Measurements from ENCODE around the gene ZNF821. TPM values are rescaled to one million over a fixed set of nuclear protein-coding genes. Genes with fewer than 3 reads are reported as not detected.
"Not testable (repeated sequence)": the region's sequence is repeated elsewhere in the genome, so short reads cannot be mapped to it uniquely, and the experiment has no call there.

The ZNF821 gene
- total RNA-seq, 3 donors from 2014 or later, result 3.7 to 11.1 (median 9.8) TPM

- Histone ChIP-seq H3K36me3 (no peaks in the 10 kb centered on the region), H3K27me3 (no peaks in the 10 kb centered on the region), H3K9me3 (no peaks in the 10 kb centered on the region), H3K4me1 (no peaks in the 10 kb centered on the region), H3K27ac (no peak overlapping the region), H3K4me3 (no peak overlapping the region)
- intact Hi-C loops (cut with DNase I; ENCODE audit: low total_unique reads), result no loop called here
- no peak for DNase-seq (ENCODE audit: low spot score in 2 of 2)
- no peak for TF ChIP-seq CTCF (IDR thresholded peaks at IDR 0.05)
- no peak for TF ChIP-seq POLR2AphosphoS5 (IDR thresholded peaks at IDR 0.05)
- TF ChIP-seq POLR2A (IDR thresholded peaks at IDR 0.05), result no peak
Observed at GRCh38 chr16:71873199-71873598, 10.8 kb downstream of the ZNF821 start.

GRCh38 chr16:71870818-71871217 is 13.2 kb downstream of the ZNF821 start:
- no peaks in the 10 kb centered on the region for H3K36me3 ChIP-seq
- H3K27ac ChIP-seq, result no peak overlapping the region
- no peak for DNase-seq (ENCODE audit: low spot score in 2 of 2)
- no peaks in the 10 kb centered on the region for H3K9me3 ChIP-seq
- H3K4me1 ChIP-seq, result no peaks in the 10 kb centered on the region
- H3K4me3 ChIP-seq, result no peak overlapping the region
- no peaks in the 10 kb centered on the region for H3K27me3 ChIP-seq
- intact Hi-C loops (cut with DNase I; ENCODE audit: low total_unique reads), result no loop called here
- TF ChIP-seq POLR2AphosphoS5 (IDR thresholded peaks at IDR 0.05) (no peak), POLR2A (IDR thresholded peaks at IDR 0.05) (no peak), CTCF (IDR thresholded peaks at IDR 0.05) (no peak)

GRCh38 chr16:71869089-71869488 is 14.9 kb downstream of the ZNF821 start:
- Histone ChIP-seq H3K4me3 (no peak overlapping the region), H3K4me1 (no peaks in the 10 kb centered on the region), H3K9me3 (no peaks in the 10 kb centered on the region), H3K27ac (no peak overlapping the region), H3K36me3 (no peaks in the 10 kb centered on the region), H3K27me3 (no peaks in the 10 kb centered on the region)
- intact Hi-C loops (cut with DNase I; ENCODE audit: low total_unique reads), result no loop called here
- DNase-seq (ENCODE audit: low spot score in 2 of 2), result no peak
- TF ChIP-seq POLR2A (IDR thresholded peaks at IDR 0.05), result no peak
- TF ChIP-seq CTCF (IDR thresholded peaks at IDR 0.05), result no peak
- no peak for TF ChIP-seq POLR2AphosphoS5 (IDR thresholded peaks at IDR 0.05)

GRCh38 chr16:71867939-71868338 is 16.0 kb downstream of the ZNF821 start:
- TF ChIP-seq POLR2A (IDR thresholded peaks at IDR 0.05) (no peak), POLR2AphosphoS5 (IDR thresholded peaks at IDR 0.05) (no peak), CTCF (IDR thresholded peaks at IDR 0.05) (no peak)
- no peaks in the 10 kb centered on the region for H3K36me3 ChIP-seq
- no peaks in the 10 kb centered on the region for H3K27me3 ChIP-seq
- H3K27ac ChIP-seq, result no peak overlapping the region
- no peak for DNase-seq (ENCODE audit: low spot score in 2 of 2)
- H3K9me3 ChIP-seq, result no peaks in the 10 kb centered on the region
- H3K4me3 ChIP-seq, result no peak overlapping the region
- H3K4me1 ChIP-seq, result no peaks in the 10 kb centered on the region
- intact Hi-C loops (cut with DNase I; ENCODE audit: low total_unique reads), result no loop called here

GRCh38 chr16:71867175-71867574 is 16.8 kb downstream of the ZNF821 start:
- H3K4me3 ChIP-seq; H3K36me3 ChIP-seq; H3K27ac ChIP-seq; intact Hi-C loops (cut with DNase I; ENCODE audit: low total_unique reads); H3K27me3 ChIP-seq; H3K9me3 ChIP-seq; H3K4me1 ChIP-seq; DNase-seq (ENCODE audit: low spot score in 2 of 2): not testable (repeated sequence)

Measured in breast epithelium (tissue), 4 donors.